ENCODE results near the gene HSPBP1. TPM values are rescaled to one million over a fixed set of nuclear protein-coding genes. Genes with fewer than 3 reads are reported as not detected.

The HSPBP1 gene
- polyA plus RNA-seq, 4 donors, result 26.0 to 51.5 (median 42.0) TPM

GRCh38 chr19:55276720-55277430, 3.0 kb downstream of the HSPBP1 start:
- no peak for DNase-seq (ENCODE audit: low read depth in 4 of 4, low spot score in 2 of 4)

GRCh38 chr19:55275851-55276719, 3.8 kb downstream of the HSPBP1 start:
- no peak for DNase-seq (ENCODE audit: low read depth in 4 of 4, low spot score in 2 of 4)

DNA sequence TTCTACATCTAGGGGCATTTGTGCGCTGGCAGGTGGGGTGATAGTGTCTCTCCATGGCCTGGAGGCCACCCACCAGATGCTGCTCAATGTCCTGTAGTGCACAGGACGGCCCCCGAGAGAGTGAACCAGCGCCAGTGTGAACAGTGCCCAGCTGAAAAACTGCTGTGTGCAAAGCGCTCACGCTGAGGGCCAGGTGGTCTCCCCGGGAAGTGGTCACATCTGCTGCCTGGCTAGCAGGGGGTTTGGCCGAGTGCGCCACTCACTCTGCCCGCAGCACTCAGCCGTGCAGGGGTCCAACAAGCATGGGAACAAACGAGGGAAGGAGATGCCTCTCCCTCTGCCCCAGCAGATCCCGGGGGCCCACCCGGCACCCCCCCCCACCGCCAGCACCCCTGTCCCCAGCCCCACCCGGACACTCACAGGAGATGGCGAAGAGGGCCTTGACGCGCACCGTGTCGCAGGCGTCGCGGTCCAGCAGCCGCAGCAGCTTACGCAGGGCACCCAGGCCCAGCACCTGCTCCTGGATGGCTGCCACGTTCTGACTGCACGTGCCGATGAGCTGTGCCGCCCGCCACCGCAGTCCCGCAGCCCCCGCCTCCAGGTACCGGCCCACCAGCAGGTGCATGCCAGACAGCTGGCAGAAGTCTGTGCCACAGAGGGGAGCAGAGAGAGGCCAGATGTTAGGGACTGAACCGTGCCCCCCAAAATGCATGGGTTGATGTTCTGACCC, 5.8 kb downstream of the HSPBP1 start:
- DNase-seq (ENCODE audit: low read depth in 4 of 4, low spot score in 2 of 4), result no peak

- DNase-seq (ENCODE audit: low read depth in 4 of 4, low spot score in 2 of 4), result no peak
Measured at GRCh38 chr19:55272142-55272541, 7.8 kb downstream of the HSPBP1 start.

GRCh38 chr19:55270172-55270942, 9.6 kb downstream of the HSPBP1 start:
- DNase-seq (ENCODE audit: low read depth in 4 of 4, low spot score in 2 of 4), result no peak

DNA sequence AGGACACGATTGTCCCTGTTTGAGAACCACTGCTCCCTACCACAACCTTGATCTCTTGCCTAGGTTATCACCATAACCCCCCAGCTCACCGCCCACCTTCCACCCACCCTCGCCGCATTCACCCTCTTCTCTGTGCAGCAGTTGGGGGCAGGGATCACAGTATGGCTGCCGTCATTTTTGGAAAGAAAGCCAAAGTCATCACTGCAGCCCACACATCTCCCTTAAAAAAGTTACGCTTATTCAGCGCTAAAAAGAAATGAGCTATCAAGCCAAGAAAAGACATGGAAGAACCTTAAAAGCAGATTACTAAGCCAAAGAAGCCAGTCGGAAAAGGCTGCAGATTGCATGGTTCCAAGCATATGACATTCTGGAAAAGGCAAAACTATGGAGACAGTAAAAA, 10.6 kb downstream of the HSPBP1 start:
- DNase-seq (ENCODE audit: low read depth in 4 of 4, low spot score in 2 of 4), result no peak

GRCh38 chr19:55266840-55267239, 13.1 kb downstream of the HSPBP1 start:
- no peak for DNase-seq (ENCODE audit: low read depth in 4 of 4, low spot score in 2 of 4)

GRCh38 chr19:55266404-55266803, 13.5 kb downstream of the HSPBP1 start:
- no peak for DNase-seq (ENCODE audit: low read depth in 4 of 4, low spot score in 2 of 4)

DNA sequence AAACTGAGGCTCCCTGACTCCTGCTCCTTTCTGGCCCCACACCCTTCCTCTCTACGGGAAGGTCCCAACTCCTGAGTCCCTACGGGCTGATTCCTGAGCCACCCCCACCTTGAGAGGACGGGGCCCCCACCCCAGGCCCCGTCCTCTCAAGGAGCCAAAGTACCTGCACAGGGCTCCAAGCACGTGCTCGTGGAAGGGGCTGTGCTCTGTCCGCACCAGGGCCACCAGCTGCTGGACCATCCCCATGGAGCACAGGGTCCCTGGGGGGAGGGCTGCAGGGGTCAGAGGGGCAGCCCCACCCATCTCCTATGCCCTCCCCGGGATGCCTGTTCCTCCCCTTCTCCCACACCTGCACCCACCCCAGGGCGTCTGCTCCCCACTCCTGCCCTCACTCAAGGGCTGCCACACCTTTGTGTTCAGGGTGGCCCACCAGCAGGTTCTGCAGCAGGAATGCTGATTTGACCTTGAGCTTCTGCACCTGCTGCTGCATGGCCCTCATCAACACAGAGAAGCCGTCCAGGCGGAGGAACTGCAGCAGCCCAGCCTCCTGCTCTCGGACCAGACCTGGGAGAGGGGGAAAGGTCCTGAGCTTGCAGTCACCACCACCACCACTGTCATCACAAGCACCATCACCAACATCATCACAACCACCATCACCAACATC, 14.1 kb downstream of the HSPBP1 start:
- no peak for DNase-seq (ENCODE audit: low read depth in 4 of 4, low spot score in 2 of 4)

DNA sequence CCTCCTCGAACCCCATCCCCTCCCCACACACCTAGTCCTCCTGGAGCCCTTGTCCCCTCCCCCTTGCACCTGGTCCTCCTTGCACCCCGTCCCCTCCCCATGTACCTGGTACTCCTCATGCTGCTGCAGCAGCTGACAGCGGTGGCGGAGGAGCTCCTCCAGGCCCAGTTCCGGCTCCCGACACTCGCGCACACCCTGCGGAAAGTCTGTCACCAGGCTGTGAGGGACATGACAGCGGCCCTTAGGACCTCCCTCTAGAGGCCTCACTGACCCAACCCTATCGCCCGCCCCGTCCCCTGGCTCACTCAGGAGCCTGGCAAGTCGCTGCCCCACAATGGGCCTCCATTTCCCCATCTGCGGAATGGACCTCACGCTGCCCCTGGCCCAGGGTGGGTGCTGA, 14.7 kb downstream of the HSPBP1 start:
- no peak for DNase-seq (ENCODE audit: low read depth in 4 of 4, low spot score in 2 of 4)

DNA sequence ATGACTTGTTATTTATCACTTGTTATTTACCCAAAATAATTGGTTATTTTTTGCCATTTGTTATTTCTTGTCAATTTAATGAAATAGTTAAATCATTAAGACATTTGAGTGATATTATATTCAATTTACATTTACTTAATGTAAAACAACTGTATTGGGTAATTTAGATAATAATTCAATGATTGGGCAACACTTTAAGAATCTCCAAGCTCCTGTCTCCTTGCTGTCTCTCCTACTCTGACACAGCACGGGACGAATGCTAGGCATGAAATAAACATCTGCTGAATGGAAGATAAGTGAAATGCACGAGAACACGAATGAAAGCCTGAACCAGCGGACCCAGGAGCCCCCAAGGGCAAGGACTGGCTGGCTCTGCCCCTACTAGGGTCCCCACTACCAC, 15.4 kb downstream of the HSPBP1 start:
- no peak for DNase-seq (ENCODE audit: low read depth in 4 of 4, low spot score in 2 of 4)

GRCh38 chr19:55262359-55262758, 17.6 kb downstream of the HSPBP1 start:
- no peak for DNase-seq (ENCODE audit: low read depth in 4 of 4, low spot score in 2 of 4)

- no peak for DNase-seq (ENCODE audit: low read depth in 4 of 4, low spot score in 2 of 4)
Measured at GRCh38 chr19:55261671-55262126, 18.2 kb downstream of the HSPBP1 start.

DNA sequence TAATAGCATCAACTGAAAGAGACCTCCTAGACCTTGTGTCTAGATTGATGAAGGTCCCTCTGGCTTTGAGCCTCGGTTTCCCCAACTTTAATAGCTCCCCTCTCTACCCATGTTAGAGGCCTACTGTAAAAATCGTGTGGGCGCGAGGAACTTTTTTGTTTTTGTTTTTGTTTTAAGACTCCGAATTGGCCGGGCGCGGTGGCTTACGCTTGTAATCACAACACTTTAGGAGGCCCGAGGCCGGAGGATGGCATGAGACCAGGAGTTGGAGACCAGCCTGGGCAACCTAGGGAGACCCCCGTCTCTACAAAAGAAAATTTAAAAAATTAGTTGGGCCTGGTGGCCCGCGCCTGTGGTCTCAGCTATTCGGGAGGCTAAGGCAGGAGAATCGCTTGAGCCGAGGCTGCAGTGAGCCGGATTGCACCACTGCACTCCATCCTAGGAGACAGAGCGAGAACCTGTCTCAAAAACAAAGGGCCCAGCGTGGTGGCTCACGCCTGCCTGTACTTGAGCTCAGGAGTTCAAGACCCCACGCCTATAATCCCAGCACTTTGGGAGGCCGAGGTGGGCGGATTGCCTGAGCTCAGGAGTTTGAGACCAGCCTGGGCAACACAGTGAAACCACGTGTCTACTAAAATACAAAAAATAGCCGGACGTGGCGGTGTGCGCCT, 20.2 kb downstream of the HSPBP1 start:
- DNase-seq (ENCODE audit: low read depth in 4 of 4, low spot score in 2 of 4), result no peak

DNA sequence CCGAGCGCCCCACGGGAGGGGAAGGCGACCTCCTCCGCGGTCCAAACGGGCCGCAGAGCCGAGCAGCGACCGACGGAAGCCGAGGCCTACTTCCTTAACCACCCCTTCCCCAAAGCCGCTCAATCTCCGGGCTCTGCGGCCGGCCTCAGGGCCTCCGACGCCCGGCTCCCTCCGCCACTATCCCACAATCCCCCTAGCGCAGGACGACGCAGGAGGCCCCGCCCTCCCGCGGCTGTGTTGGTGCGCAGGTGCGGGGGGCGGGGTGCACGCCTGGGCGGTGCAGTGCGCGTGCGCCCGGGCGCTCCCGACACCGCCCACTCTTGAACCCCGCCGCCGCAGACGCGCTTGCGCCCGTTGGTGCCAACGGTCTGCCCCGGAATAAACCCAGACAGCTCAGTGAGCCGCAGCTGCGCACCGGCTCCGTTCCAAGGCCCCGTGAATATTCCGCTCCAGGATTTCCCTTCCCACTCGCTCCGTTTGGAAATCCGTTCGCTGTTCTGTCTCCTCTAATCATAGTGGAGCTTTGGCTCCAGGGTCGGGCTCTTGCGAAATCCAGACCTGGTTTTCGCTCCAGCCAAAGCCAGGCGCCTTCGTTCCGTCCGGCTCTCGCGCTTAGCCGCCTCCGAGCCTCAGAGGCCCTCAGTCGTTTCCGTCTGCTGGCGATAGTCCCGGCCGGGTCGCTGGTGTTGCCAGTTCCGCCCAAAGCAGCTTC, 20.9 kb downstream of the HSPBP1 start, which contains the start of gene PPP6R1:
TSS of gene PPP6R1 (minus strand) at position 190 of the 712 bp plus-strand sequence. CDS start 11,914 bp downstream, outside the sequence.
- DNase-seq (ENCODE audit: low read depth in 4 of 4, low spot score in 2 of 4), result peak; percentile 99 to 100 (median 99)

- DNase-seq (ENCODE audit: low read depth in 4 of 4, low spot score in 2 of 4), result no peak
Measured at GRCh38 chr19:55258476-55258827, 21.5 kb downstream of the HSPBP1 start.

- DNase-seq (ENCODE audit: low read depth in 4 of 4, low spot score in 2 of 4), result no peak
Measured at GRCh38 chr19:55257461-55258420, 22.2 kb downstream of the HSPBP1 start.
